HG03432 (cell line): ENCODE results near the gene DUT.
A peak's percentile ranks its signal among the peaks of the same experiment; 100 is the strongest.
"Not testable (repeated sequence)": the region's sequence is repeated elsewhere in the genome, so short reads cannot be mapped to it uniquely, and the experiment has no call there.

Source experiments
- ATAC-seq: cut with Tn5 transposase; IDR thresholded peaks from one replicate; pipeline ENCODE4 v1.9.1; 2021; ENCODE audit warnings: mild to moderate bottlenecking, moderate library complexity; ENCODE audit not compliant: unreplicated experiment

Gene DUT

DNA sequence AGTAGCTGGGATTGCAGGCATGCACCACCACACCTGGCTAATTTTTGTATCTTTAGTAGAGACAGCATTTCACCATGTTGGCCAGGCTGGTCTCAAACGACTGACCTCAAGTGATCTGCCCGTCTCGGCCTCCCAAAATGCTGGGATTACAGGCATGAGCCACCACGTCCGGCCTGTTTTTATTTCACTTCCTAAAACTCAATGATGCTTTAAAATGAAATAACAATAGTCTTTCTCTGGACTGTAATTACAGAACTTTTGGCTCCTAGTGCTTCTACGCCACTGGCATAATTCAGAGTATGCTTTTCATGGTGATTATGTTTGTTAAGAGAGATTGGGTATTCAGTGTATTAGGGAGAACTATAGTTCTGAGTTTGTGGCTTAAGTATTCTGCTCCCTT, 5.0 kb upstream of the DUT start:
- ATAC-seq = not testable (repeated sequence)

DNA sequence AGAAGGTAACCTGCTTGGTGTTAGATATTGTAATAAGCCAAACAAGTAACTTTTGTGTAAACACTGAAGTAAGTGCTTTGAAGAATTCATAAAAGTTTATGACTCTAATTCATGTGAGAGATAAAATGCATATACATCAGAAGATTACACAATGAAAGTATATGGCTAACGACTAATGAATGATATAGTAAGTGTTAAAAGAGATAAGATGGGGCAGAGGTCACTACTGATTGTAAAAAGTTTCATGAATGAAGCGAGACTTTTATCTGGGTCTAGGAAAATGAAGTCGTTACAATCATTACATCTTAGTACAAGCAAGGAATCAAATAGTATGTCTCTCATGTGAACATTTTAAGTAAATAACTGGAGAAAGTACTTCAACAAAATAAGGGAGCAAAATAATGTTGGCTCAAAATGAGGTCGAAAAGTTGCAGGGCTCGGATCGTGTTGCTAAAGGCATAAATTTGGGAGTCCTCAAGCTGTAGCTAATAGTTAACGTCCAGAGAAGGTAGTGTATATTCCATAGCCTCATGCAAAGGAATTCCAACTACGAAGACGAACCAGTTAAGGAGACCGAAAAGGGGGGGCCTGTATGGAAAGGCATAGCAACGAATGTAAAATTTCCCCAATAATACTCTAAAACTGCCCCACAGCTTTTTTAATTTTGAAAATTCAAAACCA, 984 bp upstream of the DUT start:
- no peak for ATAC-seq

DNA sequence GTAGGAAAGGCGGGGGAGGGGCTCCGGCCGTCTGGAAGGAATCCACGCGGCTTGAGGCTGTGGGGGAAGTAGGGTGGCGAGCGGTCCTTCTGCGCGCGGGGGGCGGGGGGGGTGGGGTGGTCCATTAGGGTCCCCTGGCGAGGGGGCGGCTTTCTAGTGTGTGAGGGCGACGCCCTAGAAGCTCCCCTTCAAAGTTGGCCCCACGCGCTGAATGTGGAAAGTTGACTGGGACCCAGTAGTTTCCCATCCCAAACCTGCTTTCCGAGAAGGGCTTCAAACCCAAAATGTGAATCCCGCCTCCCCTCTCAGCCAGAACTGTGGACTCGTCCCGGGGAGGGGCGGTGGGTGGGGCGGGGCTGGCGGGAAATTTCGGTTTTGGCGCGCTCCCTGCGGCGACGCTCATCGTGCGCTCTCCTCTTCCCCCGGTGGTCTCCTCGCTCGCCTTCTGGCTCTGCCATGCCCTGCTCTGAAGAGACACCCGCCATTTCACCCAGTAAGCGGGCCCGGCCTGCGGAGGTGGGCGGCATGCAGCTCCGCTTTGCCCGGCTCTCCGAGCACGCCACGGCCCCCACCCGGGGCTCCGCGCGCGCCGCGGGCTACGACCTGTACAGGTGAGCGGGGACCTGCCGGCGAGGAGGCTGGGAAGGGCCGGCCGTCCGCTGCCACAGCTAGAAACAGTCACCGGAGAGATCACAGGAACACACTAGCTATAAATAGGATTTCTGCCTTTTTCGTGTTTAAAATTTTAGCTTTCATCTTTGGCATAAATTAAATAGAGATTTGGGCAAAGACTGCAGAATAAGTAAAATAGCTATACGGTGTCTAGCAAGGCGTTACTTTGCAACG, 790 bp downstream of the DUT start:
- ATAC-seq = peak; percentile 60

DNA sequence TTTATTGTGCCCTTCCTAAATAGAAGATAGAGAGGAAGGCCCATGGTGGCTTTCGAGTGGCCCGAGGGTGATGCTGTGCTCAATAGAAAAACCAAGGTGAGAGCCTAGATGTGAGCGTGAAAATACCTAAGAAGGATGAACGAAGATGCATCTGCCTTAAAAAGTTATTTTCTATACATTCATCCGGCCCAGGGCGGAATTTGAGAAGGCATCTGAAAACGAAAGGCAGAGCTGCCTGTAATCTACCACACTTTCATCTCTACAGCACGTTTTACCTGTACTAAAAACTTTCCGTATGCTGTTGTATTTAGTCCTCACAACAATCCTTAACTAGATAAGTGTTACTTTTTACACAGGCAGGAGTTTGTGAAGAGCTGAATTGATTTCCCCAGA, 1.4 kb downstream of the DUT start:
- ATAC-seq = no peak

DNA sequence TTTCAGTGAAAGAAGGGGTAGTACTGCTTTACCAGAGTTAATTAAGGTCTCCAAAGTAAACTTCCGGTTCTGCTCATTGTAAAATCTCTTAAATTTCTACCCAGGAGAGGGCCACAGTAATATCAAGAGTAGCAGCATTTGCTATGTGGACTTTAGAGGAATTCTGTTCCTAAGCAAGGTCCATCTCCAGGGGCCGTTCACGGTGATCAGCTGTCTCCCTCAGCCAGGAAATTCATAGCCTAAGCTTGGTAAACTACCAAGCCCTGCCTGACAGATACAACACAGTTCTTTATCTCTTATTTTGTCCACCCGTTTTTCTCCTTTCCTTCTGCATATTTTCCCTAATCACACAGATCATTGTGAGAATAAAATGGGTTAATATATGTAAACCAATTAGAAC, 2.3 kb downstream of the DUT start:
- ATAC-seq = no peak

DNA sequence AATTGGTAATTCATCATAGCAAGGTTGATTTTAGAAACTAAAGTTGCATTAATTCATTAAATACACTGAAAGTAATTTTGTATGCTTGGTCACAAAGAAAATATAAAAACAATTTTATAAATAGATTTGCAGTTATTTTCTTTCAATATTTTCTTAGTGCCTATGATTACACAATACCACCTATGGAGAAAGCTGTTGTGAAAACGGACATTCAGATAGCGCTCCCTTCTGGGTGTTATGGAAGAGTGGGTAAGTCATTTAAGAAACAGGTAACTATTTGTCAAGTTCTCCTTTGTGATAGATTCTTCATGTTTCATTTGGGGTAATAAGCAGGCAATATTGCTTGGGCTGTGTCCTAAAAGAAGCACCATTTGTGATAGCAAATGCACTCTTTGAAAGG, 3.0 kb downstream of the DUT start:
- ATAC-seq = no peak

DNA sequence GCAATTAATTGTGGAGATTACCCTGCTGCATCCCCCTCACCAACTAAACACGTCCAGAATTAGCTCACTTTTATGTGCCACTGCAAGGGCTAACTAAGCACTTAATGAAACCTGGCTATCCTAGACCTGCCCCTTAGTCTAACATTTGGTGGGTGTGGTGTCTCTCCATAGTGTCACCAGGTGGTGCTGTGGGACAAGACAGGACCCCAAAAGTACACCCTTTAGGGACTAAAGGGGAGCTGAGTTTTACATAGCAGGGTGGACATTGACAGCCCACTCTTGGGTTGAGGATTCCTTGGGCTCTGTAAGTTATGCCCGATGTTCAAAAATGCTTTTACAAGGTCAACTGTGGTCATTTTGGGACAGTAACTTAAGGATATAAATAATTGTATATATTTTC, 5.7 kb downstream of the DUT start:
- ATAC-seq = no peak

DNA sequence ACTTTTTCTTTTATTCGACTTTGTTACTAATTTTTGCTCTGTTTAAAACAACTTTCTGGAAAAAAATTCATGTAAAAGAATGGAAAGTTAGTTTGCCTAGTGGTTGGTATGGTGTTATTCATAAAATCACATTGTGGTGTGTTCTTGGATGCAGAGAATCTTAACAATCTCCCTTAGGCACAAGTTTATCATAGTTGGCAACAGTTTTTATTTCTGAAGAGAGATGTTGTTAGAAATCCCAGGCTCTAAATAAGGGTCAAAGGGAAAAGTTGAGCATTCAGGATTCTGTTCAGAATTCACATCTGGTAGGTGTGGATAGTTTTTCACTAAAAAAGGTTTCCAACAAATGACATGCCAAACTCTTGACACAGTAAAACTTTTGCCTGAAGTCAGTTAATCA, 6.4 kb downstream of the DUT start:
- no peak for ATAC-seq

DNA sequence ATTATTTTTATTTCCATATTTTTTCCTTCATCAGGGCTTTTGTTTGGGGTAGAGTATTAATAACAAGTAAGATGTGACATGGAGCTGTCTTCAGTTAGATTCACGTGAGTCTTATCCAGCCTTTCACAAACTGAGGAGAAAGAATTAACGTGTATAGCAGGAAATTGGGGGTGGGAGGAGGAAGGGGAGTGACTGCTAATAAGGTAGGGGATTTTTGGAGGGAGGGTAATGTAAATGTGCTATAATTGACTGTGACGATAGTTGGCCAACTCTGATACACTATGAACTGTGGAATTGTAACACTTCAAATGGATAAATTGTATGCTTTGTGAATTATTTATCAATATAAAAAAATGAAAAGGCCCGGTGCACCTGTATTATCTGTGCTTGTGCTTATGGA, 8.9 kb downstream of the DUT start:
- no peak for ATAC-seq

DNA sequence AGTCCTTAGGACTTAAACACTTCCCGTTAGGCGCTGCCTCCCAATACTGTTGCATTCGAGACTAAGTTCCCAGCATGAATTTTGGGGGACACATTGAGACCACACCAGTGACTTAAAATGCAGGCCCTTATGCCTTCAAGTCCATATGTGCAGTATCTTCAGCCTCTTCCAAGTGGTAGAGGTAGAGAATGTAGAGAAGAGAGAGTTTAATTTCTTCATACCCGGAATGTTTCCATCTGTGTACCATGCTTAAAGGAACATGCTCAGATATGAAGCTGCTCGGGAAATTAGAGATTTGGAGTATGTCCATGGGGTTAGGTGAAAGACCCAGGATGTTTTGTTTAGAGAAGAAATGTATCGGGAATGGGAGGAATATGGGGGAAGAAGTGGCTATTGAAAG, 12.6 kb downstream of the DUT start:
- ATAC-seq = no peak

DNA sequence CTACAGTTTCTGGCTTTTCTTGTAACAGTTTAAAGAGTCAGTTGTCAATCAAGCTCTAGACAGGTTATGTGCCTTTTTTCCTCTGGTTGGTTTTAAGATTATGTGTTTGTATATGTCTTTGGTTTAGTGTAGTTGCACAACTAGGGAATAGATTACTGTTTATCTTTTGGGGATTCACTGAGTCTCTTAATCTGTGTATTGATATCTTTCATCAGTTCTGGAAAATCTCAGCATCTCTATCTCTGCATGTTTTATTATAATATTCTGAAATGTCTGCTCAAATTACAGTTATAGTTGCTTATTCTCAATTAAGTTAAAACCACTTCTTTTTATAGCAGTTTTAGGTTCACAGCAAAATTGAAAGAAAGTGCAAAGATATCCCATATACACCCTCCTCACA, 14.3 kb downstream of the DUT start:
- no peak for ATAC-seq

DNA sequence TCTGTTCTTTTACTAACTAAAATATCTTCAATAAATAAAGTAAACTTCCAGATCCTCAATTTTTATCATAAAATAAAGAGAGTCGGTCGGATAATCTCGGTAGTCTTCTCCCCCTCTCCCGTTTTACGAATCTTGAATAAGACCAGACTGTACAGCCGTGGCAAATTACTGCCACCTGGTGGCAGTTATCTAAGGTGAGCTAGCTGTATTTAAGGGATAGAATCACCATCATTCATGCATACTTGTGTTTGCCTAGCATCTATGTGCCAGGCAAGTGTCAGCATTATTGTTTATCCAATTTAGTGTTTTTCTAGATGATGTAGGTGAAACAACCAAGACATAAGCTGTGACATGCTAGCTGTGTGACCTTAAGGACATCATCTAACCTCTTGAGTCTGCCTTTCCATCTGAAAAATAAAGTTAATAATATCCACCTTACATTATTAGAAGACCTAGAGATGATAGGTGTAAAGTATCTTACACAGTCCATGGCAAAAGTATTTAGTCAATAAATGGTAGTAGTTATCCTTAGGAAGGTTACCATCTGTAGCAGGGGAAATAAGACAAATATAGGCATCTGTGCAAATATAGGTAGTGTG, 21.3 kb downstream of the DUT start:
- ATAC-seq = peak; percentile 84

DNA sequence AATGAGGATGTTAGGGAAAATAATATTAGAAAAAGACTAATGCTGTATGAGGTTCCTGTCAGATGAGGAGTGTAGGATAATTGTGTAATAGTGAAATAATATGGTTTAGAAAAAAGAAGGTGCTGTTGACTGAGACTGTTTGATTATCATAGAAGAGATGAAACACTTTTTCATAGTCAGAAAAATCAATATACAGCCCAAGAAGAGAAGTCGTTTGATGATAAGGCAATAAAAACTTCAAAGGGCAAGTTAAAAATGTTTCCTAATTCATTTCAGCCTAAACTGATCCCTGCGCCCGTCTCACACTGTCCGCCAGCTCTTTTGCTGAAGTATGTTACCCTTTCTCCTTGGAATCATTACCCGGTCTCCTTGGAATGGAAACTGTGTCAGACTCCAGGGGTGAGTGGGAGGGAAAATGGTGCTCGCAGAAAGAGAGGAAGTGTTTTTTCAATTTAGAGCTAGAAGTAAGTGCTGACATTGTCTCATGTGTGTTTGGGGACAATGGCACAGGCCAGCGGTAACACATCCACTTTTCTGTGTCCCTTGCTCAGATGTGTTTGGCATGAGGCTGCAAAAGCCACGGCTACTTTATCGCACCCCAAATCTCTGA, 23.6 kb downstream of the DUT start:
- no peak for ATAC-seq

DNA sequence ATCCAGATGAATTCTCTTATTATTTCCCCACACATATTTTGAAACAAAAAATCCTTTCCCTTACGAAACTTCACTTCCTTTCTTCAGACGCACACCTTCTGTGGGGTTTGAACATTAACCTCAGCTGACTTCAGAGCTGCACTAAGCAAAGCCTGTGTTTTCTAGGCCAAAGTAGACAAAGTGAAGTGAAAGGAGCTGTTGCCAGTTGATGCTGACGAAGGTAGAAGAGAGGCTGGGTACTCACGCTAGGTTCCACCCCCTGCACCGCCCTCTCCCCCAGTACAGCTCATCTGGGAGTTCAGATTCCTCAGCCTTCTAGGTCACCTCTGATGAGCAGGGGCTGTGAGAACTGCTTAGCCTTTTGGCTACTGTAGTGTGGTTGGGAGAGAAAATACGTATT, 24.1 kb downstream of the DUT start:
- ATAC-seq = no peak

DNA sequence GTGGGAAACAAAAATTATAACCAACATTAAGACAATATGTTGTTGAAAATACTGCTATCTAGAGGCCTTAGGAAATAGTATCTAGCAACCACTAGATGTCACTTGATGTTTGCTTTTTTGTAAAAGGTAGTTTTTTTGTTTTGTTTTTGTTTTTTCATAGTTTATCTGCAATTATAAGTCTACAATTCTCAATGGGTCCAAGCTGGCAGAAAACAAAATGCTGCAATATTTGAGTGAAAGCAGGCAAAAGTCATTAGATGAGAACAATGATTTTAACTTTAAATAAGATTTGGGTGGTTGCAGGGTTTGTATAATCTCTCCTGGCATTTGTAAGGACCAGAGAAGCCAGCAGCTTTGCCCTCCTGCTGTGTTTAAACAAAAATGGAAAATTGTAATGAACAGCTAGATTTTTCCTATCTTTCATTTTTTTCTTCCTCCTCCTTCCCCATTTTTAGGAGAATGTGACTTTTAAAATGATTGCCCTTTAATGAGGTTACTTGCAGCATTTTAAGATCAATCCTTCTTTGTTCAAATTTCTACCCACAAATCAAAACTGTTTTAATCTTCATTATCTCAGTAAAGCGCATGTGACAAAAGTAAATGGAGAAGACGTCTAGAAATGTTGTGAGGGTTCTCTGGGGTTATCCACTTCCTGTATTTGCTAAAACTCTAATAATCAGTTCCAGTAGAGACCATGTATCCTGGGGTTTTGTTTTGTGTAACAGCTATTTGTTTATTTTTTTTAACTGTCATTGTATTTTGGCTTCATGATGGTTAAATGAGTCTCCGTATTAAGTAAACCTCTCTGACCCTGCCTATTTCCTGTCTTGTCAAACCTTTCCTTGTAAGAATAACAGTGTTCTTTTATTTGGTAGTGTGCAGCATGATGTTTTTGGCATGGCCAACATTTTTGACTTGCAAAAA, 27.3 kb downstream of the DUT start:
- ATAC-seq = peak; percentile 59

DNA sequence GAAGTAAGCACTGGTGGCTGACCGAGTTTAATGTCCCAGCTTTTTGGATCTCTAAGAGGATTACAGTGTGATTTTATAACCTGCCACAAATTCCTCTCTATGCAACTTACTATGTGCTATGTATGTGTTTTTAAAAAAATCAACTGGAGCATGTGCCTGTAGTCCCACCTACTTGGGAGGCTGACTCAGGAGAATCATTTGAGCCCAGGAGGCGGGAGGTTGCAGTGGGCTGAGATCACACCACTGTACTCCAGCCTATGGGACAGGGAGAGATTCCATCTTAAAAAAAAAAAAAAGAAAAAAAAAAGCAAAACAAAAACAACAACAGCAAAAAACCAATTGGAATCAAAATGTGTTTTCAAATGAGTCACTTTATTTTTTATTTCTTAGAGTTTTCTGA, 29.6 kb downstream of the DUT start:
- ATAC-seq = no peak

DNA sequence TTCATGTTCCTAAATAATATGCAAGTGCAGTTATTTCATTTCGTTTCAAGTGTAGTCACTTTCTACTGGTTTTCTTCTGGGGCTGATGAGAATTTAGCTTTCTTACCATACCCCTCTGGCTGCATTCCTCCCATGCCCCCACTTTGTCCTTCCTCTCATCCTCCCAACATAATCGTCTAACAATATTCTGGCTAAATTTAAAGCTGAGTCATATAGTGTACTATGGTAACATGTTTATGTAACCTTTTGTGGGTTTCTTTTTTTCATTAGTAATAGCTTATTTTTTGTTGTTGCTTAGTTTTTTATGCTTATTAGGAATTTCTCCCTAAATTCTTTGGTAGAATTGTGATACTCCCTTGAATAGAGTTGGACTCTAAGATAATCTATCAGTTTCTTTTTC, 30.5 kb downstream of the DUT start:
- ATAC-seq = no peak

DNA sequence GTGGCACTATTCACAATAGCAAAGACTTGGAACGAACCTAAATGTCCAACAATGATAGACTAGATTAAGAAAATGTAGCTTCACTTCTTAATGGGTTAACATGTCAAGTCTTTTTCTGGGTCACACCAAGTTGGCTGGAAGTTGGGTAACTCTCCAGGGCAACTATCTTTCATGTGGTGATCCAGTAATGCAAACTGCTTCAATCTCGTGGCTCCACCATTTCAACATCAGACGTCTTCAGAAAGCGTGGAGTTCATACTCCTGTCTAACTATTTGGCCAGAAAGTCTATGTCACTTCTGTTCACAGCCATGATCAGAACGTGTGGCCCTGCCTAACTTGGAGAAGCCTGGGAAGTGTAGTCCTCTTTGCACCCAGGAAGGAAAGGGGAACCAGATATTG, 32.2 kb downstream of the DUT start:
- ATAC-seq = no peak

DNA sequence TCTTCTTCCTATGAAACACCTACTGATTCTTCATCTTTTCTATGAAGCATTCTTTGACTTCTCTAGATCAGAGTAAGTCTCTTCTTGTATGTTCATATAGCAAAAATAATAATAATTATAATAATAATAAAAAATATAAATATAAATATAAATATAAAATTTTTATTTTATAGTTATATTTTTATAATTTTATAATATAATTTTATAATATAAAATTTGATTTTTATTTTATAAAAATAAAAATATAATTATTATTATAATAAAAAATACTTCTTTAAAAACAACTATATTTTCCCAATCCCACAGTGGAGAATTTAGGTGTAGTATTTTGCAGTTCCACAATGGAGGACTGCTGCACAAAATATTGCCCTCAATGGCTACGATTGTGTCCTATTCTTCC, 34.3 kb downstream of the DUT start:
- ATAC-seq = no peak

DNA sequence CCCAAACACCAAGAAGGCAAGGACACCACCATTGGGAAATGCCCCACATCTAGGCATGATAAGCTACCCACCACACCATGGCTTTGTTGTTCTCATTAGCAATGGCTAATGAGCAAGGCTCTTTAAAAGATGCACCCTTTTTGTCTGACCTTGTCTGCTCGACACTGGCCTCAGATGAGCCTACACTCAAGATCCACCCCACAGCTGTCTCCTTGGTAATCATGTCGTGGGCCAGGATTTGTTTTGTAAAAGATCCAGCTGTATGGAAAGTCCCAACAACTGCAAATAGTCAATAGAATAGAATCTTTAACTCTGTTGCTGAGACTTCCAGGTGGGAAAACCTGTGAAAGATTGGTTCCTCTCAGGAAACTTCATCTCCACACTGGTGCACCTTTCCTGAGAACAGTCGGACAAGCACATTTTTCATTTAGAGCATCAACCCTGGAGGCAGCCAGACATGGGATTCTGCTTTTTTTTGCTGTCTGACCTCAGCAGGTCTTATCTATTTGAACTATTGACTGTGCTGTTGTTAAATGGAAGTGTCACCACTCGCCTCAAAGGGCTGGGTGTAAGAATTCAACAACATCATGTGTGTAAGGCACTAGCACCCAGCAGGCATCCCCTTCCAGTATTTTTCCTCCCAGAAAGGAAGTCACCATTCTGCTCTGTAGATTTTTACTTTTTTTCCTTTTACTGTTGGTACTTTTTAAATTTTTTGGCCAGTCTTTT, 35.5 kb downstream of the DUT start:
- ATAC-seq = no peak
